Measurements from ENCODE around the gene PLEKHA6.

Gene PLEKHA6

GRCh38 chr1:204377800-204378668, 18.3 kb upstream of the PLEKHA6 start:
- TF ChIP-seq ZFX (IDR thresholded peaks at IDR 0.05) (no peak), CTCF (conservative IDR thresholded peaks at IDR 0.05) (no peak)
- peak overlapping the region; percentile 60 for H3K27ac ChIP-seq

- peak overlapping the region; percentile 60 for H3K27ac ChIP-seq
- TF ChIP-seq CTCF (conservative IDR thresholded peaks at IDR 0.05) (no peak), ZFX (IDR thresholded peaks at IDR 0.05) (no peak)
Observed at GRCh38 chr1:204376919-204377799, 17.4 kb upstream of the PLEKHA6 start.

GRCh38 chr1:204376465-204376864, 16.7 kb upstream of the PLEKHA6 start:
- H3K27ac ChIP-seq, result no peak overlapping the region
- TF ChIP-seq ZFX (IDR thresholded peaks at IDR 0.05) (no peak), CTCF (conservative IDR thresholded peaks at IDR 0.05) (no peak)

GRCh38 chr1:204373911-204374310, 14.2 kb upstream of the PLEKHA6 start:
- no peak overlapping the region for H3K27ac ChIP-seq
- TF ChIP-seq CTCF (conservative IDR thresholded peaks at IDR 0.05), result no peak

GRCh38 chr1:204370176-204370575, 10.4 kb upstream of the PLEKHA6 start:
- no peak for TF ChIP-seq ZFX (IDR thresholded peaks at IDR 0.05)
- no peak for TF ChIP-seq CTCF (conservative IDR thresholded peaks at IDR 0.05)
- H3K27ac ChIP-seq, result no peak overlapping the region

GRCh38 chr1:204368996-204369726, 9.4 kb upstream of the PLEKHA6 start:
- no peak for TF ChIP-seq CTCF (conservative IDR thresholded peaks at IDR 0.05)
- TF ChIP-seq ZFX (IDR thresholded peaks at IDR 0.05), result no peak
- no peak overlapping the region for H3K27ac ChIP-seq
